ENCODE data around the gene C12orf56.

- TF ChIP-seq ZNF302 (CRISPR knock-in tag; IDR thresholded peaks at IDR 0.05) (no peak), CTCF (IDR thresholded peaks at IDR 0.05) (no peak), PHF8 (IDR thresholded peaks at IDR 0.05; ENCODE audit: borderline replicate concordance, low read depth) (peak; percentile 97), MAX (IDR thresholded peaks at IDR 0.05) (peak; percentile 100), CHD2 (IDR thresholded peaks at IDR 0.05; ENCODE audit: low read length, partially characterized antibody) (no peak), EP300 (IDR thresholded peaks at IDR 0.05) (no peak), POLR2A (IDR thresholded peaks at IDR 0.05; ENCODE audit: low read length) (peak; percentile 90), ZC3H11A (IDR thresholded peaks at IDR 0.05) (no peak), JUN (IDR thresholded peaks at IDR 0.05) (peak; percentile 80 to 89; a peak in 4 of 5 replicates), USF2 (IDR thresholded peaks at IDR 0.05) (peak; percentile 82), POLR2AphosphoS2 (conservative IDR thresholded peaks at IDR 0.05; ENCODE audit: low read length) (no peak)
Measured at GRCh38 chr12:64222009-64222765, 168.4 kb downstream of the C12orf56 start, which contains the start of gene KICS2.

Data from A549 (cell line).